HG03571 (cell line): Measurements from ENCODE around the gene UACA.
"Not testable (repeated sequence)": the region's sequence is repeated elsewhere in the genome, so short reads cannot be mapped to it uniquely, and the experiment has no call there.

Experiments used
- ATAC-seq: cut with Tn5 transposase; IDR thresholded peaks from one replicate; pipeline ENCODE4 v1.9.1; 2021; ENCODE audit not compliant: unreplicated experiment

UACA gene

GRCh38 chr15:70753101-70753829 is 10.1 kb downstream of the UACA start:
- no peak for ATAC-seq

DNA sequence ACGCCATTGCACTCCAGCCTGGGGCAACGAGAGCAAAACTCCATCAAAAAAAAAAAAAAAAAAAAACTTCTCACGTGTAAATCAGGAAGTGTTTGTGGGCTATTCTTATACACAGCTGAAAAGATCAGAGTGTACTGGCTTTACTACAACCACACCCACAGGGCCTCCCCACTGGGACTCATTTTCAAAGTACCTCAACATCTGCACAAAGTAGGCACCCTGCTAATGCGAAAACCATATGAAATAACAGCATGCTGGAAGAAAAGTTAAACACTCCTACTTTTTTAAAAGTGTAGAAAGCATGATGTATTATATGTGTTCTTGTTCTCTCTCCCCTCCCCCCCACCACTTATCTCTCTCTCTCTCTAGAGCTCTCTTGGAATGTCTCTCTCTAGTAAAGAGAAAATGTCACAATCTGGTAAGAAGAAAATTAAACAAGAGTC is 11.1 kb downstream of the UACA start:
- ATAC-seq, result no peak

- no peak for ATAC-seq
These were observed 13.0 kb downstream of the UACA start for GRCh38 chr15:70750203-70750869.

DNA sequence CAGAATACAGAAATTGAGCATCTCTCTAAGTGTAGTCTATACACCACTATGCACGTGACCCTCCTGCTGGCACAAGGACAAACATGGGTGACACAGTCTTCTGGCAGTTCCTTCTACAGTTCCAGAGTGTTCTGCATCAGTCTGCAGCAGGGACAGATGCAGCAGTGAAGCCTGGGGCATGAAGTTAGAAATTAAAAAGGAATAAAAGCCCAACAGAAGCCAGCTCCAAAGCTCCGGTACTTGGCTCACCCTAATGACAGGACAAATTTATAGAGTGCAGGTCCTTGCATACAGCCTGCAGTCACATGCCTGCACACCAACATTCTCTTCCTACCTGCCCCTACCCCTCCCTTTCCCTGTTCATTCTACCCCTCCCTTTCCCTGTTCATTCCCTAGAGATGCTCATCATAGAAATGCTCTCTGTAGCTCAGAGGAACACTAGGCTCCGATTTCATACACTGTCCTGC is 15.0 kb downstream of the UACA start:
- no peak for ATAC-seq

DNA sequence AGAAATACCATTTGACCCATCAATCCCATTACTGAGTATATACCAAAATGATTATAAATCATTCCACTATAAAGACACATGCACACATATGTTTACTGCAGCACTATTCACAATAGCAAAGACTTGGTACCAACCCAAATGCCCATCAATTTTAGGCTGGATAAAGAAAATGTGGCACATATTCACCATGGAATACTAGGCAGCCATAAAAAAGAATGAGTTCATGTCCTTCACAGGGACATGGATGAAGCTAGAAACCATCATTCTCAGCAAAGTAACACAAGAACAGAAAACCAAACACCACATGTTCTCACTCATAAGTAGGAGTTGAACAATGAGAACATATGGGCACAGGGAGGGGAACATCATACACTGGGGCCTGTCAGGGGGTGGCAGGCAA is 16.8 kb downstream of the UACA start:
- not testable (repeated sequence) for ATAC-seq

DNA sequence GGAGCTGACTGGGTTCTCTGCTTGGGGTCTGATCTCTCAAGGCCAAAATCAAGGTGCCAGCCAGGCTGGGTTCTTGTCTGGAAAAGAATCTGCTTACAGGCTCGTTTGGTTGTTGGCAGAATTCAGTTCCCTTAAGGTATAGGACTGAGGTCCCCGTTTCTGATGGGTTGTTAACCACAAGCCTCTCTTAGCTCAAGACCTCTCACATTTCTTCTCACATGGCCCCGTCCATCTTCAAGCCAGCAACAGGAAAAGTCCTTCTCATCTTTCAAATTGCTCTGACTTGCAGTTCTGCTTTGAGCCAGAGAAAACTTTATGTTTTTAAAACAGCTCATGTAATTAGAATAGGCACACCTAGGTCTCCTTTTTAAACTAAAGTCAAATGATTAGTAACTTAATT is 20.4 kb downstream of the UACA start:
- no peak for ATAC-seq

GRCh38 chr15:70741677-70742293 is 21.6 kb downstream of the UACA start:
- no peak for ATAC-seq

- ATAC-seq, result no peak
These were observed 22.2 kb downstream of the UACA start for GRCh38 chr15:70741107-70741531.

GRCh38 chr15:70735040-70735439 is 28.3 kb downstream of the UACA start:
- not testable (repeated sequence) for ATAC-seq

GRCh38 chr15:70729164-70729563 is 34.2 kb downstream of the UACA start:
- ATAC-seq, result no peak

GRCh38 chr15:70726753-70727152 is 36.6 kb downstream of the UACA start:
- no peak for ATAC-seq

DNA sequence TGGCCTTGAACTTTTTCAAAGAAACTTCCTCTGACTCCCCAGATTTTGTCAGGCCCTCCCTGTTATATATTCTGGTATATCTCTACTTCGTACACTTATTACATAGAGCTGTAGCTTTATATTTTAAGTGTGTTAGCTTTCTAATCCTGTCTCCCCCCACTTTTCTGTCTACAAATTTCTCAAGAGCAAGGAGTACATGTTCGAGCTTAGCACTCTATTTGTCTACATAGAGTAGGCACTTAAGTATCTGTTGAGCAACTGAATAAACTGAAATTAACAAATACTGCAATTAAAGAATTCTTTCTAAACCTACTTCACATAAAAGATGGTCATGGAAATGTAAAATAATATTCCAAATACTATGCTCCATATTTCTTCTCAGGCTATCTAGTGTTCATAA is 39.4 kb downstream of the UACA start:
- ATAC-seq, result no peak

- ATAC-seq, result no peak
These were observed 40.3 kb downstream of the UACA start for GRCh38 chr15:70723122-70723422.

DNA sequence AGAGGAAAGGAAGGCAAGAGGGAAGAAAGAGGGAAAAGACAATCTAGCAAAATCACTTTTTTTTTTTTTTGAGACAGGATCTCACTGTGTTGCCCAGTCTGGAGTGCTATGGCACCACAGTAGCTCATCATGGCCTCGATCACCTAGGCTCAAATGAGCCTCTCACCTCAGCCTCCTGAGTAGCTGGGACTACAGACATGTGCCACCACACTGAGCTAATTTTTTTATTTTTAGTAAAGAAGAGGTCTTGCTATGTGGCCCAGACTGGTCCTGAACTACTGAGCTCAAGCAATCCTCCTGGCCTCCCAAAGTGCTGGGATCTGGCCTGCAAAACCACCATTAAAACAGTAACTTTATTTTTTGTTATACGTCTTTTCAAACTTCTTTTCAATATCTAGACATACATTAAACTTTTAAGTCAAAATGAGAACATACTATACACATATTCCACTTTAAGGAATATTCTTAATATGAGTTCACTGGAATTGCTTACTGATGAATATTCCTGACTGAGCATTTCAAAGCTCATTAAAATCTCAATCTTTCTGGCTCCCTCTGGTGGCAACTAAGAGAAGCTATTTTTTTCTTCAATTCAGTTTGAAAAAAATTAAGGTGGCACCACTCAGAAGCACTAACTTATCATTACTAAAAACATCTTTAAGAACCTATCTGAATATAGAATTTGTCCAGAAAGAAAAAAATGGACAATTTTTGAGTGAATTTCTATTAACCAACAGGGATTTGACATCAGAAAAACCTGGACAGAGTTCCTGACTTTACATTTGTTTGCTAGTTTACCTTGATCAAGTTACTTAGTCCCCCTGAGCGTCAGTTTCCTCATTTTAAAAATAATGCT is 40.9 kb downstream of the UACA start:
- ATAC-seq, result no peak

DNA sequence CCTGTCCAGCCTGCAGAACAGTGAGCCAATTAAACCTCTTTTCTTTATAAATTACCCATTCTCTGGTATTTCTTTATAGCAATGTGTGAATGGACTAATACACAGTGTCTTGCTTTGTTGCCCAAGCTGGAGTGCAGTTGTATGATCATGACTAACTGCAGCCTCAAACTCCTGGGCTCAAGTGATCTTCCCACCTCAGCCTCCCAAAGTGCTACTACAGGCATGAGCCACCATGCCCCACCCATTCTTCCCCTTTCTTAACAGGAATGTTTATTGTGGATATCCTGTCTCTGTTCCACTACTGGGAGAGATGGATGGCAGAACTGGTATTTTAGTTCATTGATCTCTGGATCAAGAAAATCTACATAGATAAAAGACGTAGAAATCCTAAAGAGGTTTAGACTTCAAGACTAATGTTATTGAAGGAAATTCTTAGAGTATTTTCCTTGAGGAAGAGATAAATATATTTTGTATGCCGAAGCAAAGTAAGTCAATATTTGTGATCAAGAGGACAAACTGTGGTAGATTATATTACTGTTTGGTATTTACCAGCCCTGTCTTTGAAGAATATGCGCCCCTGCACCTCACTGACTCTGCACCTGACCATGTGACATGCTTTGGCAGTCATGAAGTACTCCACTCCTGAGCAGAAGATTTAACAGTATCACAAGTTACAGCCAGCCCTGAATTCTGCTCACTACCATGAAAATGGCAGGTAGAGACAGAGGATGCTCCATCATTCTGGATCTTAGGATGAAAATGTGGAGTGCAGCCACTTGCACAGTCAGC is 42.9 kb downstream of the UACA start:
- ATAC-seq, result no peak

DNA sequence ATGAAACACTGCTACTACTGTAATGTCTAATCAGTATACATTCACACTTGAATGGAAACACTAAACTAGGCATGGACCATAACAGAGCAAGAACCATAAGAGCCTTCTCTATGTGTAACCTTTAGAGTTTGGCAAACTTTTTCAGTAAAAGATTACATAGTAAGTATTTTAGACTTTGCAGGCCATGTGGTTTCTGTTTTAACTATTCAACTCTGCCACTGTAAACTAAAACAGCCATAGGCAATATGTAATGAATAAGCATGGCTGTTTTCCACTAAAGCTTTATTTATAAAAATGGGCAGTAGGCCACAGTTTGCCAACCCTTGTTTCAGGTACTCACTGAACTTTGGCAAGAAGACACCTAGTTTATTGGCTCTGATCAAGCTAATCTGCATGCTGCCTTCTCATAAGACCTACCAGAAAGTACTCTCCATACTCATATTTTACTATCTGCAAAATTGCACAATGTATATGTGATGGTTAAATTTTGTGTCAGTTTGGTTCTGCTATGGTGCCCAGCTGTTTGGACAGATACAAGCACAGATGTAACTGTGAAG is 46.0 kb downstream of the UACA start:
- no peak for ATAC-seq

DNA sequence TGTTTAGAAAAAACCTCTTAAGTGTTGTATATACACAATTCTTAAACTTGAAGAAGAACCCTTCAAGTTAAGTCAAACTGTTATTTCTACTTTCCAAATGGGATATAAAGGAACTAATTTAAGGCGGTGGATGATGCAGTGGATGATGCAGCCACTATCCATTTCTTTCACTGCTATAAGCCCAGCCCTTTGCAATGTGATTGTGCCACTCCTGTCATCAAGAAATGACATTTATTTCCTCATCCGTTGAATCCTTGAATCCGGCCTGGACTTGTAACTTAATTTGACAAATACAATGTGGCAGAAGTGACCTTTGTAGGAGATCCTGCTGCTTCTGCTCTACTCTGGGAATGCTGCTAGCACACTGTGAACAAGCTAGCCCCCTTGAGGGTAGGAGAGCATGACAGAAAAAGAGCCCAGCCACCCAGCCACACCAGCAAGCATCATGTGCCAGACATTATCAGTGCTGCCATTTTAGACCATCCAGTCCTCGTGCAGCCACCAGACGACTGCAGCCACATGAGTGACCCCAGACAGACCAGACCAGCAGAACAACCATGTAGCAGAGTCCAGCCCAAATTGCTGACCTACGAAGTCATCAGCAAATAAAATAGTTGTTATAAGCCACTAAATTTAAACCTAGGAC is 47.4 kb downstream of the UACA start:
- ATAC-seq, result no peak

- ATAC-seq, result no peak
These were observed 48.8 kb downstream of the UACA start for GRCh38 chr15:70714565-70714964.

GRCh38 chr15:70714015-70714414 is 49.3 kb downstream of the UACA start:
- ATAC-seq, result no peak

- ATAC-seq, result no peak
These were observed 51.1 kb downstream of the UACA start for GRCh38 chr15:70712271-70712670.
